GM23338 (cell line): Measurements from ENCODE around the gene KCTD15.

Source experiments
- EZH2 ChIP-seq: fragments of 200-600 bp; sonication (generic); IDR thresholded peaks from one replicate; pipeline ENCODE4 v1.8.0; 2017; ENCODE audit warnings: antibody characterized with exemption, mild to moderate bottlenecking, low read depth; ENCODE audit not compliant: unreplicated experiment
- POLR2AphosphoS5 ChIP-seq: IDR thresholded peaks from 2 replicates; pipeline ENCODE4 v1.6.1; 2016; ENCODE audit warnings: antibody characterized with exemption, low read depth
- TF ChIP-seq, protein P1 (sequence below), 2 experiments: fragments of 200-600 bp in 1 of 2; sonication (generic) in 1 of 2; conservative IDR thresholded peaks; 2 replicates each; pipeline versions ENCODE4 v1.5.1 to v1.6.1; 2016 to 2017; ENCODE audit warnings: antibody characterized with exemption in 2 of 2, low read depth in 2 of 2, mild to moderate bottlenecking in 2 of 2, moderate library complexity in 1 of 2
- TF ChIP-seq, protein P2 (sequence below): IDR thresholded peaks from one replicate; pipeline ENCODE4 v1.6.1; 2018; ENCODE audit warnings: antibody characterized with exemption; ENCODE audit not compliant: unreplicated experiment

DNA sequence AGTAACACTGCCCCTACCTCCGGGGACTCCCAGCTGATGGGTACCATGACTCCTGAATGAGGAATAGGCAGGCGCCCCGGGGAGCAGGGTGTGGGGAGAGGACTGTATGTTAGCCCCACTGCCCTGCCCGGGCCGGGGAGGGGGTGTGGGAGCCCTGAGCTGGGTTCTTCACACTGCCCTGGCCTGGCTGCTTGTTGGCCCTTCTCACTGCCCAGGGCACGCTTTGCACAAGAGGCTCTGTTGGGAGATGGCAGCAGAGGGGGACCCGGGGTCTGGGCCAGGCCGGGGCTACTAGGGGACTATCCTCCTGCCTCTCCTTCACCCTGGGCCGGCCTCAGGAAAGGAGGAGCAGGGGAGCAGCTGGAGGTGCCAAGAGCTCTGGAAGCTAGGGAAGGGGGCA is 19.3 kb upstream of the KCTD15 start:
- TF ChIP-seq EZH2 (no peak), POLR2AphosphoS5 (no peak)
- TF ChIP-seq, protein P1, sequence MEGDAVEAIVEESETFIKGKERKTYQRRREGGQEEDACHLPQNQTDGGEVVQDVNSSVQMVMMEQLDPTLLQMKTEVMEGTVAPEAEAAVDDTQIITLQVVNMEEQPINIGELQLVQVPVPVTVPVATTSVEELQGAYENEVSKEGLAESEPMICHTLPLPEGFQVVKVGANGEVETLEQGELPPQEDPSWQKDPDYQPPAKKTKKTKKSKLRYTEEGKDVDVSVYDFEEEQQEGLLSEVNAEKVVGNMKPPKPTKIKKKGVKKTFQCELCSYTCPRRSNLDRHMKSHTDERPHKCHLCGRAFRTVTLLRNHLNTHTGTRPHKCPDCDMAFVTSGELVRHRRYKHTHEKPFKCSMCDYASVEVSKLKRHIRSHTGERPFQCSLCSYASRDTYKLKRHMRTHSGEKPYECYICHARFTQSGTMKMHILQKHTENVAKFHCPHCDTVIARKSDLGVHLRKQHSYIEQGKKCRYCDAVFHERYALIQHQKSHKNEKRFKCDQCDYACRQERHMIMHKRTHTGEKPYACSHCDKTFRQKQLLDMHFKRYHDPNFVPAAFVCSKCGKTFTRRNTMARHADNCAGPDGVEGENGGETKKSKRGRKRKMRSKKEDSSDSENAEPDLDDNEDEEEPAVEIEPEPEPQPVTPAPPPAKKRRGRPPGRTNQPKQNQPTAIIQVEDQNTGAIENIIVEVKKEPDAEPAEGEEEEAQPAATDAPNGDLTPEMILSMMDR (conservative IDR thresholded peaks at IDR 0.05; ENCODE audit: low read depth in 2 of 2), result no peak
- TF ChIP-seq, protein P2, sequence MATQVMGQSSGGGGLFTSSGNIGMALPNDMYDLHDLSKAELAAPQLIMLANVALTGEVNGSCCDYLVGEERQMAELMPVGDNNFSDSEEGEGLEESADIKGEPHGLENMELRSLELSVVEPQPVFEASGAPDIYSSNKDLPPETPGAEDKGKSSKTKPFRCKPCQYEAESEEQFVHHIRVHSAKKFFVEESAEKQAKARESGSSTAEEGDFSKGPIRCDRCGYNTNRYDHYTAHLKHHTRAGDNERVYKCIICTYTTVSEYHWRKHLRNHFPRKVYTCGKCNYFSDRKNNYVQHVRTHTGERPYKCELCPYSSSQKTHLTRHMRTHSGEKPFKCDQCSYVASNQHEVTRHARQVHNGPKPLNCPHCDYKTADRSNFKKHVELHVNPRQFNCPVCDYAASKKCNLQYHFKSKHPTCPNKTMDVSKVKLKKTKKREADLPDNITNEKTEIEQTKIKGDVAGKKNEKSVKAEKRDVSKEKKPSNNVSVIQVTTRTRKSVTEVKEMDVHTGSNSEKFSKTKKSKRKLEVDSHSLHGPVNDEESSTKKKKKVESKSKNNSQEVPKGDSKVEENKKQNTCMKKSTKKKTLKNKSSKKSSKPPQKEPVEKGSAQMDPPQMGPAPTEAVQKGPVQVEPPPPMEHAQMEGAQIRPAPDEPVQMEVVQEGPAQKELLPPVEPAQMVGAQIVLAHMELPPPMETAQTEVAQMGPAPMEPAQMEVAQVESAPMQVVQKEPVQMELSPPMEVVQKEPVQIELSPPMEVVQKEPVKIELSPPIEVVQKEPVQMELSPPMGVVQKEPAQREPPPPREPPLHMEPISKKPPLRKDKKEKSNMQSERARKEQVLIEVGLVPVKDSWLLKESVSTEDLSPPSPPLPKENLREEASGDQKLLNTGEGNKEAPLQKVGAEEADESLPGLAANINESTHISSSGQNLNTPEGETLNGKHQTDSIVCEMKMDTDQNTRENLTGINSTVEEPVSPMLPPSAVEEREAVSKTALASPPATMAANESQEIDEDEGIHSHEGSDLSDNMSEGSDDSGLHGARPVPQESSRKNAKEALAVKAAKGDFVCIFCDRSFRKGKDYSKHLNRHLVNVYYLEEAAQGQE, result no peak
